HPDE6-E6E7 (cell line): Measurements from ENCODE around the gene PIN4.
A peak's percentile ranks its signal among the peaks of the same experiment; 100 is the strongest.
"Not testable (repeated sequence)": the region's sequence is repeated elsewhere in the genome, so short reads cannot be mapped to it uniquely, and the experiment has no call there.

Experiments used
- DNase-seq: peaks from one replicate; pipeline ENCODE4 v3.0.0; 2011; ENCODE audit warnings: missing footprints; ENCODE audit errors: extremely low spot score

PIN4 gene

GRCh38 chrX:72201836-72202536 is 20.4 kb downstream of the PIN4 start:
- no peak for DNase-seq

GRCh38 chrX:72202792-72203401 is 21.3 kb downstream of the PIN4 start:
- DNase-seq = no peak

- DNase-seq = no peak
Measured at GRCh38 chrX:72203421-72203820, 21.9 kb downstream of the PIN4 start.

GRCh38 chrX:72205706-72206105 is 24.1 kb downstream of the PIN4 start:
- no peak for DNase-seq

- no peak for DNase-seq
Measured at GRCh38 chrX:72207366-72207765, 25.8 kb downstream of the PIN4 start.

GRCh38 chrX:72208126-72208800 is 26.7 kb downstream of the PIN4 start:
- DNase-seq = no peak

- DNase-seq = no peak
Measured at GRCh38 chrX:72216973-72217372, 35.4 kb downstream of the PIN4 start.

- DNase-seq = not testable (repeated sequence)
Measured at GRCh38 chrX:72220375-72220774, 38.8 kb downstream of the PIN4 start.

GRCh38 chrX:72230290-72230689 is 48.7 kb downstream of the PIN4 start:
- no peak for DNase-seq

GRCh38 chrX:72236841-72237240 is 55.3 kb downstream of the PIN4 start:
- DNase-seq = no peak

- no peak for DNase-seq
Measured at GRCh38 chrX:72238183-72238582, 56.6 kb downstream of the PIN4 start.

- DNase-seq = peak; percentile 80
Measured at GRCh38 chrX:72238721-72239475, 57.3 kb downstream of the PIN4 start, which contains the start of gene ERCC6L. Gene ERCC6L, minus strand, starts transcription at chrX:72239027. Its CDS starts 116 bp downstream, at chrX:72238911.

GRCh38 chrX:72240976-72241375 is 59.4 kb downstream of the PIN4 start:
- no peak for DNase-seq

- DNase-seq = no peak
Measured at GRCh38 chrX:72243472-72243871, 61.9 kb downstream of the PIN4 start.

GRCh38 chrX:72245461-72246089 is 64.0 kb downstream of the PIN4 start:
- DNase-seq = peak; percentile 67

GRCh38 chrX:72247206-72247942 is 65.8 kb downstream of the PIN4 start:
- DNase-seq = no peak
